ENCODE results near the gene RPL10.
"Not testable (repeated sequence)": the region's sequence is repeated elsewhere in the genome, so short reads cannot be mapped to it uniquely, and the experiment has no call there.

The RPL10 gene

GRCh38 chrX:154396973-154397887 is 947 bp upstream of the RPL10 start:
- TF ChIP-seq CTCF (IDR thresholded peaks at IDR 0.05; ENCODE audit: extremely low read depth, missing control alignments) = no peak
- peak; percentile 61 for DNase-seq (ENCODE audit: low spot score)

GRCh38 chrX:154398668-154399526 is 720 bp downstream of the RPL10 start:
- TF ChIP-seq CTCF (IDR thresholded peaks at IDR 0.05; ENCODE audit: extremely low read depth, missing control alignments) = peak; percentile 63
- peak; percentile 57 for DNase-seq (ENCODE audit: low spot score)

GRCh38 chrX:154399527-154400368 is 1.6 kb downstream of the RPL10 start:
- no peak for DNase-seq (ENCODE audit: low spot score)
- TF ChIP-seq CTCF (IDR thresholded peaks at IDR 0.05; ENCODE audit: extremely low read depth, missing control alignments) = no peak

- not testable (repeated sequence) for DNase-seq (ENCODE audit: low spot score)
These were observed 2.2 kb downstream of the RPL10 start for GRCh38 chrX:154400369-154400817.

- no peak for DNase-seq (ENCODE audit: low spot score)
- no peak for TF ChIP-seq CTCF (IDR thresholded peaks at IDR 0.05; ENCODE audit: extremely low read depth, missing control alignments)
These were observed 3.0 kb downstream of the RPL10 start for GRCh38 chrX:154401045-154401799.

- no peak for DNase-seq (ENCODE audit: low spot score)
- no peak for TF ChIP-seq CTCF (IDR thresholded peaks at IDR 0.05; ENCODE audit: extremely low read depth, missing control alignments)
These were observed 3.9 kb downstream of the RPL10 start for GRCh38 chrX:154401918-154402621.
